Activated T-cell treated with anti-CD3 and anti-CD28 coated beads, Interleukin-2, amount 50 U/mL, for 24 hours (primary cell): ENCODE results near the gene TIMD4.
A peak's percentile ranks its signal among the peaks of the same experiment; 100 is the strongest.
"Not testable (repeated sequence)": the region's sequence is repeated elsewhere in the genome, so short reads cannot be mapped to it uniquely, and the experiment has no call there.

Experiments
- DNase-seq: peaks from one replicate; pipeline ENCODE4 v3.0.0-alpha.2; 2020
- H3K27ac Mint-ChIP-seq: 2 replicates; pipeline ENCODE4 v1.8.0; 2020; ENCODE audit warnings: mild to moderate bottlenecking, mixed read lengths
- H3K27me3 Mint-ChIP-seq: 2 replicates; pipeline ENCODE4 v1.8.0; 2020; ENCODE audit warnings: mixed read lengths
- H3K36me3 Mint-ChIP-seq: 2 replicates; pipeline ENCODE4 v1.8.0; 2020; ENCODE audit warnings: low read depth, mixed read lengths
- H3K4me1 Mint-ChIP-seq: 2 replicates; pipeline ENCODE4 v1.8.0; 2020; ENCODE audit warnings: low read depth, mixed read lengths
- H3K4me3 Mint-ChIP-seq: 2 replicates; pipeline ENCODE4 v1.8.0; 2020; ENCODE audit warnings: mild to moderate bottlenecking, moderate library complexity, mixed read lengths
- H3K9me3 Mint-ChIP-seq: 2 replicates; pipeline ENCODE4 v1.8.0; 2020; ENCODE audit warnings: mixed read lengths

Gene TIMD4

GRCh38 chr5:156942064-156942463 is 21.0 kb downstream of the TIMD4 start:
- no peak overlapping the region for H3K4me3 Mint-ChIP-seq
- H3K27ac Mint-ChIP-seq: peak overlapping the region; percentile 84
- no peaks in the 10 kb centered on the region for H3K36me3 Mint-ChIP-seq
- no peaks in the 10 kb centered on the region for H3K27me3 Mint-ChIP-seq
- no peak for DNase-seq
- peaks cover 23% of the 10 kb centered on the region for H3K4me1 Mint-ChIP-seq
- H3K9me3 Mint-ChIP-seq: no peaks in the 10 kb centered on the region

GRCh38 chr5:156940462-156940861 is 22.6 kb downstream of the TIMD4 start:
- H3K4me1 Mint-ChIP-seq: peaks cover 24% of the 10 kb centered on the region
- H3K27ac Mint-ChIP-seq, H3K27me3 Mint-ChIP-seq, H3K36me3 Mint-ChIP-seq, H3K9me3 Mint-ChIP-seq, DNase-seq, H3K4me3 Mint-ChIP-seq: not testable (repeated sequence)

GRCh38 chr5:156936972-156937371 is 26.1 kb downstream of the TIMD4 start:
- H3K9me3 Mint-ChIP-seq: no peaks in the 10 kb centered on the region
- H3K4me1 Mint-ChIP-seq: peaks cover 50% of the 10 kb centered on the region
- H3K36me3 Mint-ChIP-seq: no peaks in the 10 kb centered on the region
- H3K4me3 Mint-ChIP-seq: no peak overlapping the region
- H3K27ac Mint-ChIP-seq: no peak overlapping the region
- H3K27me3 Mint-ChIP-seq: no peaks in the 10 kb centered on the region
- no peak for DNase-seq

- Mint-ChIP-seq H3K27ac (peak overlapping the region; percentile 88), H3K36me3 (peaks cover 7% of the 10 kb centered on the region), H3K27me3 (no peaks in the 10 kb centered on the region), H3K9me3 (peaks cover 5% of the 10 kb centered on the region), H3K4me3 (peak overlapping the region; percentile 38), H3K4me1 (peaks cover 58% of the 10 kb centered on the region)
- peak; percentile 70 for DNase-seq
These were observed 28.4 kb downstream of the TIMD4 start for GRCh38 chr5:156934450-156935211.

- Mint-ChIP-seq H3K4me3 (no peak overlapping the region), H3K4me1 (peaks cover 81% of the 10 kb centered on the region), H3K9me3 (peaks cover 5% of the 10 kb centered on the region), H3K27ac (peak overlapping the region; percentile 76), H3K36me3 (peaks cover 7% of the 10 kb centered on the region), H3K27me3 (no peaks in the 10 kb centered on the region)
- DNase-seq: no peak
These were observed 33.6 kb downstream of the TIMD4 start for GRCh38 chr5:156929366-156929948.

- Mint-ChIP-seq H3K27ac (peak overlapping the region; percentile 76), H3K4me1 (peaks cover 69% of the 10 kb centered on the region), H3K27me3 (no peaks in the 10 kb centered on the region), H3K9me3 (peaks cover 5% of the 10 kb centered on the region), H3K36me3 (peaks cover 7% of the 10 kb centered on the region), H3K4me3 (no peak overlapping the region)
- no peak for DNase-seq
These were observed 35.5 kb downstream of the TIMD4 start for GRCh38 chr5:156927545-156927944.

GRCh38 chr5:156925767-156926166 is 37.3 kb downstream of the TIMD4 start:
- H3K27ac Mint-ChIP-seq: peak overlapping the region; percentile 8
- not testable (repeated sequence) for H3K9me3 Mint-ChIP-seq, H3K4me3 Mint-ChIP-seq, H3K27me3 Mint-ChIP-seq, H3K36me3 Mint-ChIP-seq, DNase-seq
- H3K4me1 Mint-ChIP-seq: peaks cover 73% of the 10 kb centered on the region

- peaks cover 26% of the 10 kb centered on the region for H3K36me3 Mint-ChIP-seq
- peak overlapping the region; percentile 95 for H3K27ac Mint-ChIP-seq
- H3K9me3 Mint-ChIP-seq: peaks cover 9% of the 10 kb centered on the region
- peaks cover 75% of the 10 kb centered on the region for H3K4me1 Mint-ChIP-seq
- no peaks in the 10 kb centered on the region for H3K27me3 Mint-ChIP-seq
- H3K4me3 Mint-ChIP-seq: peak overlapping the region; percentile 65
- DNase-seq: no peak
These were observed 40.7 kb downstream of the TIMD4 start for GRCh38 chr5:156922207-156922792.

GRCh38 chr5:156920861-156921431 is 42.1 kb downstream of the TIMD4 start:
- Mint-ChIP-seq H3K4me1 (peaks cover 72% of the 10 kb centered on the region), H3K36me3 (peaks cover 37% of the 10 kb centered on the region), H3K27ac (peak overlapping the region; percentile 95), H3K27me3 (no peaks in the 10 kb centered on the region), H3K9me3 (peaks cover 9% of the 10 kb centered on the region), H3K4me3 (peak overlapping the region; percentile 65)
- no peak for DNase-seq

GRCh38 chr5:156920042-156920860 is 42.8 kb downstream of the TIMD4 start:
- no peaks in the 10 kb centered on the region for H3K27me3 Mint-ChIP-seq

GRCh38 chr5:156918311-156918845 is 44.6 kb downstream of the TIMD4 start:
- peaks cover 17% of the 10 kb centered on the region for H3K9me3 Mint-ChIP-seq
- no peak overlapping the region for H3K4me3 Mint-ChIP-seq
- H3K4me1 Mint-ChIP-seq: peaks cover 80% of the 10 kb centered on the region
- no peaks in the 10 kb centered on the region for H3K27me3 Mint-ChIP-seq
- peak overlapping the region; percentile 95 for H3K27ac Mint-ChIP-seq
- H3K36me3 Mint-ChIP-seq: peaks cover 57% of the 10 kb centered on the region
- DNase-seq: no peak

More at GRCh38 chr5:156920042-156920860, 42.8 kb downstream of the TIMD4 start:
- Mint-ChIP-seq H3K4me1 (peaks cover 72% of the 10 kb centered on the region), H3K4me3 (peak overlapping the region; percentile 65), H3K9me3 (peaks cover 9% of the 10 kb centered on the region), H3K27ac (peak overlapping the region; percentile 95), H3K36me3 (peaks cover 41% of the 10 kb centered on the region)
- peak; percentile 78 for DNase-seq

- Mint-ChIP-seq H3K4me1 (peaks cover 61% of the 10 kb centered on the region), H3K36me3 (peaks cover 65% of the 10 kb centered on the region), H3K27me3 (no peaks in the 10 kb centered on the region), H3K27ac (peak overlapping the region; percentile 89), H3K9me3 (peaks cover 26% of the 10 kb centered on the region), H3K4me3 (peak overlapping the region; percentile 50)
- DNase-seq: no peak
These were observed 48.7 kb downstream of the TIMD4 start for GRCh38 chr5:156914371-156914737.

GRCh38 chr5:156913719-156914370 is 49.2 kb downstream of the TIMD4 start:
- H3K4me3 Mint-ChIP-seq: peak overlapping the region; percentile 50
- DNase-seq: no peak
- H3K27me3 Mint-ChIP-seq: no peaks in the 10 kb centered on the region
- peak overlapping the region; percentile 89 for H3K27ac Mint-ChIP-seq
- peaks cover 22% of the 10 kb centered on the region for H3K9me3 Mint-ChIP-seq
- peaks cover 60% of the 10 kb centered on the region for H3K36me3 Mint-ChIP-seq
- peaks cover 56% of the 10 kb centered on the region for H3K4me1 Mint-ChIP-seq
